ENCODE data around the gene RRH.

GRCh38 chr4:109876634-109877265 is 49.0 kb downstream of the RRH start:
- TF ChIP-seq ZFX (CRISPR knock-in tag; IDR thresholded peaks at IDR 0.05; ENCODE audit: low read depth) (no peak), TCF7L2 (IDR thresholded peaks at IDR 0.05; ENCODE audit: low read depth, low read length) (no peak), ZNF713 (CRISPR knock-in tag; IDR thresholded peaks at IDR 0.05) (no peak), ARNT (IDR thresholded peaks at IDR 0.05) (no peak), PCBP2 (optimal IDR thresholded peaks at IDR 0.05; ENCODE audit: low read depth, low read length, poor library complexity, severe bottlenecking) (no peak), POLR2AphosphoS5 (IDR thresholded peaks at IDR 0.05; ENCODE audit: low read depth, low read length) (no peak), NR2F1 (CRISPR knock-in tag; IDR thresholded peaks at IDR 0.05) (no peak), ZNF274 (CRISPR knock-in tag; IDR thresholded peaks at IDR 0.05) (no peak), TCF12 (IDR thresholded peaks at IDR 0.05) (no peak), TCF12 (CRISPR knock-in tag; IDR thresholded peaks at IDR 0.05) (no peak), NONO (IDR thresholded peaks at IDR 0.05) (no peak), NONO (CRISPR knock-in tag; conservative IDR thresholded peaks at IDR 0.05) (no peak), SMAD3 (CRISPR knock-in tag; IDR thresholded peaks at IDR 0.05) (no peak), XRCC5 (optimal IDR thresholded peaks at IDR 0.05; ENCODE audit: low read length) (no peak)
- TF ChIP-seq, protein P1, sequence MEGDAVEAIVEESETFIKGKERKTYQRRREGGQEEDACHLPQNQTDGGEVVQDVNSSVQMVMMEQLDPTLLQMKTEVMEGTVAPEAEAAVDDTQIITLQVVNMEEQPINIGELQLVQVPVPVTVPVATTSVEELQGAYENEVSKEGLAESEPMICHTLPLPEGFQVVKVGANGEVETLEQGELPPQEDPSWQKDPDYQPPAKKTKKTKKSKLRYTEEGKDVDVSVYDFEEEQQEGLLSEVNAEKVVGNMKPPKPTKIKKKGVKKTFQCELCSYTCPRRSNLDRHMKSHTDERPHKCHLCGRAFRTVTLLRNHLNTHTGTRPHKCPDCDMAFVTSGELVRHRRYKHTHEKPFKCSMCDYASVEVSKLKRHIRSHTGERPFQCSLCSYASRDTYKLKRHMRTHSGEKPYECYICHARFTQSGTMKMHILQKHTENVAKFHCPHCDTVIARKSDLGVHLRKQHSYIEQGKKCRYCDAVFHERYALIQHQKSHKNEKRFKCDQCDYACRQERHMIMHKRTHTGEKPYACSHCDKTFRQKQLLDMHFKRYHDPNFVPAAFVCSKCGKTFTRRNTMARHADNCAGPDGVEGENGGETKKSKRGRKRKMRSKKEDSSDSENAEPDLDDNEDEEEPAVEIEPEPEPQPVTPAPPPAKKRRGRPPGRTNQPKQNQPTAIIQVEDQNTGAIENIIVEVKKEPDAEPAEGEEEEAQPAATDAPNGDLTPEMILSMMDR (CRISPR knock-in tag; IDR thresholded peaks at IDR 0.05): no peak
- TF ChIP-seq, protein P2, sequence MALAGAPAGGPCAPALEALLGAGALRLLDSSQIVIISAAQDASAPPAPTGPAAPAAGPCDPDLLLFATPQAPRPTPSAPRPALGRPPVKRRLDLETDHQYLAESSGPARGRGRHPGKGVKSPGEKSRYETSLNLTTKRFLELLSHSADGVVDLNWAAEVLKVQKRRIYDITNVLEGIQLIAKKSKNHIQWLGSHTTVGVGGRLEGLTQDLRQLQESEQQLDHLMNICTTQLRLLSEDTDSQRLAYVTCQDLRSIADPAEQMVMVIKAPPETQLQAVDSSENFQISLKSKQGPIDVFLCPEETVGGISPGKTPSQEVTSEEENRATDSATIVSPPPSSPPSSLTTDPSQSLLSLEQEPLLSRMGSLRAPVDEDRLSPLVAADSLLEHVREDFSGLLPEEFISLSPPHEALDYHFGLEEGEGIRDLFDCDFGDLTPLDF (CRISPR knock-in tag; IDR thresholded peaks at IDR 0.05): no peak
